ENCODE results near the gene MOV10.

Gene MOV10

DNA sequence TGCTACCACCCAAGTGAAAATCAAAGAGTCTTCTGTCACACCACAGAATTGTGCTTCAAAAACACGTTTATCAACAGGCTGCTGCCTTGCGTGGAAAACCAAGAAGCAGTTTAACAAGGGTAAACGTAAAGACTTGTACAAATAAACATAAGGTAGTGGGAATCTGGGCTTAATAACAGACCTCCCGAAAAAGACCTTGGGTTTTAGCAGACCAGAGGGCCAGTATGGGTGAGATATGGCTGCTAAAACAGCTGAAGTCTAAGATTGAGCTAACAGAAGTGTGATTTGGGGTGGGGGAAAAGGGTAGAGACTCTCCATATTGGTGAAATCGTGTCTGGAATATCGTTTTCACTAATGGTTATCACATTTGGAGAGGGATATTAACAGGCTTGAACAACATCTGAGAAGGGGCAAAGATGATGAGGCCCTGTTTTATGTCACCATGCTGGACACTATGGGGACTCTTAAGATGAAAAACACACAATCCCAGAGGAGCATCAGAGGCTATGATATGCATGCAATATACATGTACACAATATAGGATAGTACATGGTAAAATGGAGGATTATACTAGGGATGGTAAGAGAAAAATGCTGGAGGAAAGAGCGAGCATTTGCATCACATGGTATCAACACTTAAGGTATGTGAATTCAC is 1.4 kb downstream of the MOV10 start:
- DNase-seq = no peak

DNA sequence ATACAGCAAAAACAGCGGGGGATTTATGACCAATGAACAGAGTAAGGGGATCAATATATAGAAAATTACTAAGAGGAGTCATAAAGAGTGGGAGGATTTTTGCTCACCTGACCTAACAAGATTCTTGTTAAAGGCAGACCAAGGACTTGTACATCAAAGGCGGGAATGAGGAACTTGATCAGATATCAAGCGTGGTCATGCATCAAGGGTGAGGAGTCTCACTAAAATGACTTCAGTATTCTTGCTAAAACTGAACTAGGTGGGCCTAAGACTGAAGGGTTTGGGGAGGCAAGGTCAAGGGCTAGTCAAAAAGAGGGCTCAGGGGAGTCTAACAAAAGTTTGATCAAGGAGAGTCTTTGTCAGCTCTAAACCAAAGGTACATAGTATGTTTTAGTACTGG is 2.1 kb downstream of the MOV10 start:
- DNase-seq = no peak

DNA sequence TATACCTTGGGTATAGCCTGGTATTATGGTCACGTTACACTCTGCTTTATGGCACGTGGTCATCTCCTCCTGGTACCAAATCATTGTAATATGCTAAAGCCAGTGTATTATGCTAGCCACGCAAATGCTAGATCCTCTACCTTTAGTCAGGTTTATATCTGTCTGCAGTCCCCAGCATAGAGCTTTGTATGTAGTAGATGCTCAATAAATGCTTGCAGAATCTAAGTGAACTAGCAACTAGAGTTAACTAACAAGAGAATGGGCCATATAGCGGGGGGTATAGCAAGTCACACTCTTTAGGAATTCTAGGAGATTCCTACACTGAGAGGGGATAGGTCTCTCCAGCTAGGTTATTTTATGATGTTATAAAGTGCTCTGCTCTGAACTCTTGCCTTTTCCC is 3.0 kb downstream of the MOV10 start:
- DNase-seq = no peak

DNA sequence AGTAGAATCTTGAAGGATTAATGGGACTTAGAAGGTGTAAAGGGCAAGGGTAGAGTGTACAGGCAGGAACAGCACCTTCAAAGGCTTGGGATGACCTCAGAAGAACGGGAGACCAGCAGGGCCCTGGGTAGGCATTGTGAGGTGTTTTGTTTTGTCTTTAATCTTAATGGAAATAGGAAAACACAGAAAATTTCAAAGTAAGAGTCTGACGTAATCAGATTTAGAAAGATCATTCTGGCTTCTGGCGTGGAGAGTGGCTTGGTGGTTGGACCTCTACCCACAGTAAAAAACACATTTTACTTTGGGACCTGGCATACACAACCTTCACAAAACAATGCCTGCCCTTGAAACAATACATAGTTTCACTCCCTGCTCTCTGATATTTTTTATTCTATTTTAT is 4.1 kb downstream of the MOV10 start:
- no peak for DNase-seq

DNA sequence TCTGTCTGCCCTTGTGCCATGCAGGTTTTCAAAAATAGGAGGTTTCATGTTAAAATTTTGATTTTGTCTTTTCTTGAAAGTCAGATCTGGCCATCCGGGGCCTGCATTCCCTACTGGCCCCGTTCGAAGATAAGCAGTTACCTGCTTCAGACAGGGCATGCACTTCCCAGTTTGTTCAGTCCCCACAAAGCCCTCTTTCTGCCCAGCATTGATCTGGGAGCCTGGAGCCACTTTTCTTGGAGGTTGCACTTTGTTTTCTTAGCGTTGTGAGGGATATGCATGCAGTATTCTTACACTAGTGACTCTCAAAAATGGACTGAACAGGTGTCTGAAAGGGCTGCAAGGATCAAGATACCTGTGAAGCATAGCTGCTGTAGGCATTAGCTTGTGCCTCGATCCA is 11.5 kb downstream of the MOV10 start:
- DNase-seq = no peak

DNA sequence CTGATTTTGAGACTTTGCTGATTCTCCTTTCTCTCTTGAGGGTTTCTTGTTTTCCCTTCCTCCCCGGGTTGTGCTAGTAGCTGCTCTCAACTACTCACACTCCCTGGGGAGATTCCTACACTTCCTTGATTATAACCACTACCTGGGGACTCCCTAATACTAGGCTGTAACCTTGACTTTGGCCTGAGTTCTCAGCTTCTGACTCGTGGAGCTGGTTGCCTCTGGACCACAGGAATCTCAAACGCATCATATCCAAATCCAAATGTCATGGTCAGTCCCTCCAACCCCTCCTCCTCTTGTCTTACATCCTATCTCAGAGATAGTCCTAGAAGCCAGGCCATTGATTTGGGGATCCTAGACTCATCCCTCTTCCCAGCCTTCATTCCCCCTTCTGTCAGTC is 12.0 kb downstream of the MOV10 start:
- DNase-seq = no peak

DNA sequence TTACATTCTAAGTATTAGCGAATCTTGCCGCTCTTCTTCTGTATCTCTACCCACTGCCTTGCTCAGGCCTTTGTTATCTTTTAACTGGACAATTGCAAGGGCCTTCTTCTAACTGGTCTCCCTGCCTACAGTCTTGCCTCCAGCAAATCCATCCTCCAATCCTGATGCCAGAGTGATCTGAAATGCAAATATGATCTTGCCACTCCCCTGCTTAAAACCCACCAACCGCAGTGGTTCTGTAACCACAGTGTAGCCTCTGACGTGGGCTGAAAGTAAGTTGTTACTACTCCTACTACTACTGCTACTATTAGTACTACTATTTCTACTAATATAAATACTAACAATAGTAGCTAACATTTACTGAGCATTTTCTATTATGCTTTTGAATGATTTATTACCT is 12.4 kb downstream of the MOV10 start:
- no peak for DNase-seq

DNA sequence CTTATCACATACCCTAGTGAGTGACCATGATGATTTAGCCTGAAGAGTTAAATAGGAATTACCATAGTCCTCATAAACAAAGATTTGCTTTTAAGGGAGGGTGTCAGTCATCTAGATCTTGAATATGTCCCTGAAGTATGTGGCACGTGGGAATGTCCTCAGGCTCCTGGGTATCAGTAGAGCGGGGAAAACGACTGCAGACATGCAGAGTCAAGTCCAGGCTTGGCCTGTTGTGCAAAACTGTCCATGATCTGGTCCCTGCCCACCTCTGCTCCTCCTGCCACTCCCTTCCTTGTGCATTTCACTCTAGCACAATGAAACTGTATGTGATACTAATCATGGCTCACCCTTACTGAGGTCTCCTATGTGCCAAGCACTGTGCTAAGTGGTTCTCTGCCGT is 12.9 kb downstream of the MOV10 start:
- no peak for DNase-seq

DNA sequence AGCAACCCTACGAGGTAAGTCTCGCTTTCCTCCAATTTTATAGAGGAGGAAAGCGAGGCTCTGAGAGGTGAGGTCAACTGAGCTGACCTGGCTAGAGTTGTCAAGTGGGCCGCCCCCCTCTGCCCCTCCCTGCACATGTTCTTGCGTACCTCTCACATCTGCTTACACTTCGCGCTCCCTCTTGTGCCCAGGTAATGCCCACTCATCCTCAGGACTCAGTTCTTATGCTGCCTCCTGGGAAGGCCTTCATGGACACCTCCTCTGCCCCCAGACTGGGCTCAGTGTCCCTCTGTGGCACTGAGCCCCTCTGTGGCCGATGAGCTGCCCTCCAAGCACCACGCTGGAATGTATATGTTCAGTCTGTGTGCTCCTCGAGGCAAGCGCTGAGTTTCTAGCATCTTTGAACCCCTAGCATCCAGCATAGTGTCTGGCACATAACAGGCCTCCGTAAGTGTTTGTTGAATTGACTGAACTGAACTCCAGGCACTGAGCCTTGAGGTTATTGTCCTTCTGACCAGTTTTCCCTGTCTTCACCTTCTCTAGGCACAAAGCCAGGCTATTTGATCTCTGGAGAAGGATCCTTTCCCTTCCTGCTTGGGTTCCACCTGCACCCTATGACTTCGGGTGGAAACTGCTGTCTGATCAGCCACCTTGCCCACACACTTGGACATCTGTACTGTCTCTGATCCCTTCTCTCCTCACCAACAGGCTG is 13.5 kb downstream of the MOV10 start:
- no peak for DNase-seq

DNA sequence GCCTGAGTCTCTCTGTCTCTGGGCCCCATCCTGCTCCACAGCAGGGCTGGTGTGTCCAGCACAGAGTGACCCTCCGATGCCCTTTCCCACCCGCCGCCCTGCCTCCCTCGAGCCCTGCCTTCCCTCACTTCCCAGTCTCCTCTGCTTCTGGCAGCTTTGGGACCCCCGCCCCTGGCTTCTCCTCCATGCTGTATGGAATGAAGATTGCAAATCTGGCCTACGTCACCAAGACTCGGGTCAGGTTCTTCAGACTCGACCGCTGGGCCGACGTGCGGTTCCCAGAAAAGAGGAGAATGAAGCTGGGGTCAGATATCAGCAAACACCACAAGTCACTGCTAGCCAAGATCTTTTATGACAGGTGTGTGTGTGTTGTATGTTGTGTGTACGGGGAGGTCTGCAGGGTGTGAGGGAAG is 14.3 kb downstream of the MOV10 start:
- no peak for DNase-seq

DNA sequence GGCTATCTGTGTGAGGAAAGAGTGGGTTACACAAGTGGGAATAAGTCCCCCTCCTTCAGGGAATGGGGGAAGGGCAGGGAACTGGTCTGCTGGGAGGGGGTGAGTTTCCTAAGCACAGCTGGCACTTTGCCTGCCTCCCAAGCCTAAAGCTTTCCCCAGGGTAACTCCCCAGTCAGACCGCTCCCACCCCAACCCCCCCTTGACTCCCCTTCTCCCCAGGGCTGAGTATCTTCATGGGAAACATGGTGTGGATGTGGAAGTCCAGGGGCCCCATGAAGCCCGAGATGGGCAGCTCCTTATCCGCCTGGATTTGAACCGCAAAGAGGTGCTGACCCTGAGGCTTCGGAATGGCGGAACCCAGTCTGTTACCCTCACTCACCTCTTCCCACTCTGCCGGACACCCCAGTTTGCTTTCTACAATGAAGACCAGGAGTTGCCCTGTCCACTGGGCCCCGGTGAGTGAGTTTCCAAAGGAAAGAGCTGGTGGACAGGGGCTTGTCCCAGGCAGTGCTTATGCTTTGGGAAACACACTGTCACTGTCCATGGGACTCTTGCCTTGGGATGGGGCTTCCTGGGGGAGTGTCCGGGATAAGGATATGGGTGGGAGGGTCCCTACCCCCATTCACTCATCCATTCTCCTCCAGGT is 14.9 kb downstream of the MOV10 start:
- DNase-seq = no peak

DNA sequence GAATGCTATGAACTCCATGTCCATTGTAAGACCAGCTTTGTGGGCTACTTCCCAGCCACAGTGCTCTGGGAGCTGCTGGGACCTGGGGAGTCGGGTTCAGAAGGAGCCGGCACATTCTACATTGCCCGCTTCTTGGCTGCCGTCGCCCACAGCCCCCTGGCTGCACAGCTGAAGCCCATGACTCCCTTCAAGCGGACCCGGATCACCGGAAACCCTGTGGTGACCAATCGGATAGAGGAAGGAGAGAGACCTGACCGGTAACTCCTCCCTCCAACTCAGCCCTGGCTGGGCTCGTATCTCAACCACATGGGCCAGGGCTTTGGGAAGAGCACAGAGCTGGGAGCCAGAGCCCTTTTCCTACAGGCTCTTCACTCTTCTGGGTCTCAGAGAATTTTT is 15.4 kb downstream of the MOV10 start:
- no peak for DNase-seq

DNA sequence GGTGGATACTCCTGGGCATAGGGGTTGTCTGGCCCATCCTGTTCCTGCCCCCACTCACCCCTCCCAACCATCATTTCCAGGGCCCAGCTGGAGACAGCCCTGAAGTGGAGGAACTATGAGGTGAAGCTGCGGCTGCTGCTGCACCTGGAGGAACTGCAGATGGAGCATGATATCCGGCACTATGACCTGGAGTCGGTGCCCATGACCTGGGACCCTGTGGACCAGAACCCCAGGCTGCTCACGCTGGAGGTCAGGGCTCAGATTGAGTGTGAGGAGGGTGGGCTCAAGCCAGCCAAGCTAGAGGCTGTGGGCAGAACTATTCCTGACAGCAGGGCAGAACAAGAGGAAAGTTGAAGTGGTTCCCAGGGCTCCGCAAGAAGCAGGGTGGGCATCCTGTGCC is 18.2 kb downstream of the MOV10 start:
- DNase-seq = no peak

DNA sequence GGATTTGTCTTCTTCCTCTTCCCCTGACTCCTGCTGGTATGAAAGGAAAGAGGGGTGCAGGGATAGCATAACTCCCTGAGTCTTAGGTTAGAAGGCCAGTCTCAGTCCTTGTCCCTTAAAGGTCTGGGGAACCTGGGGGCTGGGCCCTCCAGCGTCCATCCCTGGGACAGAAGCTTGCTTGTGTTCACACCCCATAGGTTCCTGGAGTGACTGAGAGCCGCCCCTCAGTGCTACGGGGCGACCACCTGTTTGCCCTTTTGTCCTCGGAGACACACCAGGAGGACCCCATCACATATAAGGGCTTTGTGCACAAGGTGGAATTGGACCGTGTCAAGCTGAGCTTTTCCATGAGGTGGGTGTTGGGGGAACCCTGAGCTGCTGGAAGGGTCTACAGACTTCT is 19.4 kb downstream of the MOV10 start:
- DNase-seq = no peak

DNA sequence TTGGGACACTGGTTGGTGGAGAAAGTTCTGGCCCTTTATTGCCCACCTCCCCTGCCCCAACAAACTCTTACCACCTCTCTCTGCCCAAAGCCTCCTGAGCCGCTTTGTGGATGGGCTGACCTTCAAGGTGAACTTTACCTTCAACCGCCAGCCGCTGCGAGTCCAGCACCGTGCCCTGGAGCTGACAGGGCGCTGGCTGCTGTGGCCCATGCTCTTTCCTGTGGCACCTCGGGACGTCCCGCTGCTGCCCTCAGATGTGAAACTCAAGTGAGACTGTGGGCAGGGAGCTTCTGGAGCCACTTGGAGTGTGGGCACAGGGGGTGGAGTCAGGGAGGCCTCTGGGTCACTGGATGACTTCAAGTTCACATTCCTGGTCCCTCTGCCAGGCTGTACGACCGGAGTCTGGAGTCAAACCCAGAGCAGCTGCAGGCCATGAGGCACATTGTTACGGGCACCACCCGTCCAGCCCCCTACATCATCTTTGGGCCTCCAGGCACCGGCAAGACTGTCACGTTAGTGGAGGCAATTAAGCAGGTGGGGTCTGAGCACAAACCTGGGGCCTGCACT is 20.0 kb downstream of the MOV10 start:
- DNase-seq = no peak

DNA sequence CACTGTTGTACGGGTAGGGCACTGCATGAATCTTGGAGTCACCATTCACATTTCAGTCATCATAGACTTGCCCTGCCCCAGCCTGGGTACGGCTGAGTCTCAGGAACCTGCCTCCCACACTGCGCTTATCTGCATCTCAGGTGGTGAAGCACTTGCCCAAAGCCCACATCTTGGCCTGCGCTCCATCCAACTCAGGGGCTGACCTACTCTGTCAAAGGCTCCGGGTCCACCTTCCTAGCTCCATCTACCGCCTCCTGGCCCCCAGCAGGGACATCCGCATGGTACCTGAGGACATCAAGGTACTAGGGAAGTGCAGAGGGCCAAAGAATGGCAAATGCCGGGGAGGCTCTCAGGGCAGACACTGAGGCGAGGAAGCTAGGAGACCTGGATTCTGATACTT is 20.8 kb downstream of the MOV10 start:
- no peak for DNase-seq

DNA sequence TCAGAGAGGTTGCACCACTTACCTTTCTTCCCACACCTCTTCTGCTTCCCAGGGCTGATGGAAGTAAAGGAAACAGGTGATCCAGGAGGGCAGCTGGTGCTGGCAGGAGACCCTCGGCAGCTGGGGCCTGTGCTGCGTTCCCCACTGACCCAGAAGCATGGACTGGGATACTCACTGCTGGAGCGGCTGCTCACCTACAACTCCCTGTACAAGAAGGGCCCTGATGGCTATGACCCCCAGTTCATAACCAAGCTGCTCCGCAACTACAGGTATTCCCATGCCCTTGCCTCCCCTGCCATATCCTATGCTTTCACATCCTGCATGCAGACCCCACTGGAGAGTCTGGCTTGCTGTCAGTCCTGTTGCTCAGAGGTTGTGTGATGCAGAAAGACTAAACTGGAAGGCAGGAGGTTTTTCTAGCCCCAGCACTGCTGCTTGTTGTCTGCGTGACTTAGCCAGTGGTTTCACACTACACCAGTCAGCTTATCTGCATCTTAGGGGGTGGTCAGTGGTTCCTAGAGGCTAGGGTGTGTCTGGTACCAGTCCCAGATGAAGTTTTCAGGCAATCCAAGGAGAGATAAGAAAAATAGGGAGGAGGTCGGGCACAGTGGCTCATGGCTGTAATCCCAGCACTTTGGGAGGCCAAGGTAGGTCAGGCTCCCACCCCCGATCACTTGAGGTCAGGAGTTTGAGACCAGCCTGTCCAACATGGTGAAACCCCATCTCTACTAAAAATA is 22.3 kb downstream of the MOV10 start:
- no peak for DNase-seq

DNA sequence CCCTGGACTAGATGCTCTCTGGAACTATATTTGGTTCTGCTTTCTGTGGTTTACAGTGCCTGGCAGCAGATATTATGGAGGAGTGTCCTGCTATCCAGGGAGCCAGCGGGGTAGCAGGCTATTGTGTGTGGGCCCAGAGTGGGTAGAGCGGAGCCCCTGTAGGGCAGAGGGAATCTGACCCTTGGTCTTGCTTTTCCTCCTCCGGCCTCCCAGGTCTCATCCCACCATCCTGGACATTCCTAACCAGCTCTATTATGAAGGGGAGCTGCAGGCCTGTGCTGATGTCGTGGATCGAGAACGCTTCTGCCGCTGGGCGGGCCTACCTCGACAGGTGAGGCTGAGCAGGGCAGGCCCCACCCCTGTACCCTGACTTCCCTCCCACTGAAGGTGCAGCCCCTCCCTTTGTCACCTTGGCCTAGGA is 23.3 kb downstream of the MOV10 start:
- no peak for DNase-seq

DNA sequence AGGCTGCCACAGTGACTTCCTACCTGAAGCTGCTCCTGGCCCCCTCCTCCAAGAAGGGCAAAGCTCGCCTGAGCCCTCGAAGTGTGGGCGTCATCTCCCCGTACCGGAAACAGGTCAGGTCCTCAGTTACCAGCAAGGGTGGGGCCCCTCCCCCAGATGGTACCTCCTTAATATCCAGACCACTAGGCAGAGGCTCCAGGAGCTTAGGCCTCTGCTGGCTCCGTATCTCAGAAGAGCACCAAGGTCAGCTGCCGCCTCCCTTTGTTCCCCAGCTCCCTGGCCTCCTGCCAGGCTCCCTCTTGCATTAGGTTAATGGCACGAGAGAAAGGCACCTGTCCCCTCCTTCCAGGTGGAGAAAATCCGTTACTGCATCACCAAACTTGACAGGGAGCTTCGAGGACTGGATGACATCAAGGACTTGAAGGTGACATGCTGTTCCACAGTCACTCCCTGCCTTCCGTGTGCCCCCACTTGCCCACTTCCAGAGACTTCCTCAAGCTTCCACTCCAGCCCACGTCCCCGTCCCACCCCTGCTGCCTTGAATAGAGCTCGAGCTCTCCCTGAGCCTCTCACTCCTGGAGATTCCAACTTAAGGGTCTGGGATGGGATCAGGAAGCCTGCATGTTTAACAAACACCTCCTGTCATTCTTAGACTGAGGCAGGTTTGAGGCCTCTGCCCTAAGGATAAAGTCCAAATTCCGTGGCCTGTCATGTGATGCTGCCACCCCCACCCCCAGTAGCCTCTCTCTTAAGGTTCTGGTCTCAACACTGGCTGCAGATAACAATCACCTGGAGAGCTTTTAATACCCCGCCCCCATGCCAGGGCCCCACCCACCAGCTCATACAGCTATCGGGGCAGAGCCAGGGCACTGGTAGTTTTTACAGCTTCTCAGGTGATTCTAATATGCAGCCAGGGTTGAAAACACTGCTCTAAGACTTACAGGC is 24.2 kb downstream of the MOV10 start:
- peak; percentile 67 for DNase-seq

DNA sequence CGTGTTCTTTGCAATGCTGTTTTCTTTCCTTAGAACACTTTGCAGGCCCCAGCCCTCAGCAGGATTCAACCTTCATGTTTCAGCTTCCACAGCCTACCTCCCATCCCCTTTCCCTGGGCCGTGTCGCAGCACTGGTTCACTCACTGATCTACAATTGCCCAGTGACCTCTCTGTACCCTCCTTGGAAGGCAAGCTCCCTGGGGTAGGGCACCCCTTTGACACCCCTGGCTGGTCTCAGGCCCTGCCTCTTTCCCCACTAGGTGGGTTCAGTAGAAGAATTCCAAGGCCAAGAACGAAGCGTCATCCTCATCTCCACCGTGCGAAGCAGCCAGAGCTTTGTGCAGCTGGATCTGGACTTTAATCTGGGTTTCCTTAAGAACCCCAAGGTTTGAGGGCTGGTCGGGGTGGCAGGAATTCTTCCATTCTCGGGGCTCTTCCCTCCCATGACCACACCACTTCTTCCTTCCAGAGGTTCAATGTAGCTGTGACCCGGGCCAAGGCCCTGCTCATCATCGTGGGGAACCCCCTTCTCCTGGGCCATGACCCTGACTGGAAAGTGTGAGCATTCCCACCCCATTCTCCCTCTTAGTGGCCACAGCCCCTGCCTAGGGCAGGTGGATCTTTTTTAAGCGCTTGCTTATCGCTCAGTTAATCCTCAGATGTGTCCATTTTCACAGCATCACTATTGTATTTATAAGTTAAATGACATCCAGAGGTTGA is 25.1 kb downstream of the MOV10 start:
- DNase-seq = no peak
